OCI-LY1 (cell line): ENCODE results near the gene ARHGEF6.

Experiments used
- H2AFZ ChIP-seq: fragments of 200-600 bp; sonication (generic), shearing (Covaris generic); 2 replicates; pipeline ENCODE4 v1.6.0; 2014; ENCODE audit warnings: antibody characterized with exemption, mild to moderate bottlenecking, low read length
- H3F3A ChIP-seq: fragments of 200-600 bp; sonication (generic), shearing (Covaris generic); 2 replicates; pipeline ENCODE4 v1.6.0; 2014; ENCODE audit warnings: mild to moderate bottlenecking, antibody characterized with exemption, low read length, moderate library complexity; ENCODE audit not compliant: insufficient read depth
- H3K27ac ChIP-seq: fragments of 200-600 bp; sonication (generic); 2 replicates; pipeline ENCODE4 v1.5.1; 2014; ENCODE audit warnings: low read length, mixed run types, mild to moderate bottlenecking, low read depth; ENCODE audit not compliant: poor library complexity, severe bottlenecking
- H3K27me3 ChIP-seq: fragments of 200-600 bp; sonication (generic); 2 replicates; pipeline ENCODE4 v1.6.0; 2014; ENCODE audit warnings: antibody characterized with exemption, mild to moderate bottlenecking, low read length, moderate library complexity; ENCODE audit not compliant: insufficient read depth
- H3K36me3 ChIP-seq: fragments of 200-600 bp; sonication (generic); 2 replicates; pipeline ENCODE4 v1.6.1; 2014; ENCODE audit warnings: mild to moderate bottlenecking, antibody characterized with exemption, low read length, moderate library complexity, mixed read lengths; ENCODE audit not compliant: insufficient read depth
- H3K4me1 ChIP-seq: fragments of 200-600 bp; sonication (generic); 2 replicates; pipeline ENCODE4 v1.5.1; 2014; ENCODE audit warnings: mild to moderate bottlenecking, low read length, moderate library complexity; ENCODE audit not compliant: insufficient read depth, severe bottlenecking
- H3K4me2 ChIP-seq: fragments of 200-600 bp; sonication (generic), shearing (Covaris generic); 2 replicates; pipeline ENCODE4 v1.6.1; 2014; ENCODE audit warnings: low read length
- H3K4me3 ChIP-seq: fragments of 200-600 bp; sonication (generic); 2 replicates; pipeline ENCODE4 v1.5.1; 2014; ENCODE audit warnings: low read length, low read depth, mild to moderate bottlenecking, mixed read lengths; ENCODE audit not compliant: poor library complexity, severe bottlenecking
- H3K79me2 ChIP-seq: fragments of 200-600 bp; shearing (Covaris generic); 2 replicates; pipeline ENCODE4 v1.6.1; 2016; ENCODE audit warnings: mixed run types, low read length, mixed read lengths; ENCODE audit not compliant: insufficient read depth
- H3K9ac ChIP-seq: fragments of 200-600 bp; sonication (generic), shearing (Covaris generic); 2 replicates; pipeline ENCODE4 v1.6.1; 2014; ENCODE audit warnings: mild to moderate bottlenecking, low read length, mixed read lengths
- H3K9me2 ChIP-seq: fragments of 200-600 bp; sonication (generic), shearing (Covaris generic); 2 replicates; pipeline ENCODE4 v1.6.1; 2014; ENCODE audit warnings: low read depth, mild to moderate bottlenecking, low read length, mixed read lengths
- H3K9me3 ChIP-seq: fragments of 200-600 bp; shearing (Covaris generic); 2 replicates; pipeline ENCODE4 v1.6.1; 2014; ENCODE audit warnings: low read length, mixed read lengths
- H4K20me1 ChIP-seq: fragments of 200-600 bp; sonication (generic), shearing (Covaris generic); 2 replicates; pipeline ENCODE4 v1.6.0; 2016; ENCODE audit warnings: mild to moderate bottlenecking, low read length; ENCODE audit not compliant: insufficient read depth
- EZH2 ChIP-seq: fragments of 200-600 bp; sonication (generic), shearing (Covaris generic); IDR thresholded peaks from 2 replicates; pipeline ENCODE4 v1.8.0; 2017; ENCODE audit warnings: borderline replicate concordance, mixed run types, mild to moderate bottlenecking, antibody characterized with exemption, low read length, moderate library complexity, mixed read lengths
- TF ChIP-seq, protein P1 (sequence below): fragments of 200-600 bp; sonication (generic), shearing (Covaris generic); IDR thresholded peaks from 2 replicates; pipeline ENCODE4 v1.5.1; 2017; ENCODE audit warnings: mild to moderate bottlenecking, antibody characterized with exemption, low read length, moderate library complexity, mixed read lengths

ARHGEF6 gene

DNA sequence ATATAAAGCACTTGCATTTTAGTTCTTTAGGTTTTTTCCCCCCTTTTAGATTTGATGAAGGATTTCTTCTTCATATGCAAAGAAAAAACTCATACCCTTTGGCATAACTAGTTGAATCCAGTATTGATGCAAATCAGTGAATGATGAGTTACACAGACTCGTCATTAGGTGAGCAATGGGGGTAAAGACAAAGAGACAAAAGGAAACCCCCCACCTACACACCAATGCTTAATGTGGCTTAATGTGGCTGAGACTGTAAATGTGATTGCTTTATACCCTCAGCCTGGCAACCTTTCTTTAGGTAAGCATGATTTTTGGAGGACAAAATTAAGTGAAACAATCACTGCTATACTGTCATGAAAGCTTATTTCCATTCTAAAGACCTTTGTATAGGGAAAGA, 93.3 kb downstream of the ARHGEF6 start:
- no peak overlapping the region for H3K4me3 ChIP-seq
- H3K36me3 ChIP-seq: peaks cover 1% of the 10 kb centered on the region; the same call in 1 of the 2 replicates
- H3K4me2 ChIP-seq: no peak overlapping the region
- no peak for TF ChIP-seq EZH2
- TF ChIP-seq, protein P1, sequence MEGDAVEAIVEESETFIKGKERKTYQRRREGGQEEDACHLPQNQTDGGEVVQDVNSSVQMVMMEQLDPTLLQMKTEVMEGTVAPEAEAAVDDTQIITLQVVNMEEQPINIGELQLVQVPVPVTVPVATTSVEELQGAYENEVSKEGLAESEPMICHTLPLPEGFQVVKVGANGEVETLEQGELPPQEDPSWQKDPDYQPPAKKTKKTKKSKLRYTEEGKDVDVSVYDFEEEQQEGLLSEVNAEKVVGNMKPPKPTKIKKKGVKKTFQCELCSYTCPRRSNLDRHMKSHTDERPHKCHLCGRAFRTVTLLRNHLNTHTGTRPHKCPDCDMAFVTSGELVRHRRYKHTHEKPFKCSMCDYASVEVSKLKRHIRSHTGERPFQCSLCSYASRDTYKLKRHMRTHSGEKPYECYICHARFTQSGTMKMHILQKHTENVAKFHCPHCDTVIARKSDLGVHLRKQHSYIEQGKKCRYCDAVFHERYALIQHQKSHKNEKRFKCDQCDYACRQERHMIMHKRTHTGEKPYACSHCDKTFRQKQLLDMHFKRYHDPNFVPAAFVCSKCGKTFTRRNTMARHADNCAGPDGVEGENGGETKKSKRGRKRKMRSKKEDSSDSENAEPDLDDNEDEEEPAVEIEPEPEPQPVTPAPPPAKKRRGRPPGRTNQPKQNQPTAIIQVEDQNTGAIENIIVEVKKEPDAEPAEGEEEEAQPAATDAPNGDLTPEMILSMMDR: no peak
- no peaks in the 10 kb centered on the region for H3F3A ChIP-seq
- H3K9ac ChIP-seq: no peak overlapping the region
- H3K9me2 ChIP-seq: no peaks in the 10 kb centered on the region
- H3K79me2 ChIP-seq: no peaks in the 10 kb centered on the region
- H4K20me1 ChIP-seq: no peaks in the 10 kb centered on the region
- H3K27ac ChIP-seq: no peak overlapping the region
- peaks cover 13% of the 10 kb centered on the region for H3K4me1 ChIP-seq
- H2AFZ ChIP-seq: no peak overlapping the region
- no peaks in the 10 kb centered on the region for H3K27me3 ChIP-seq
- H3K9me3 ChIP-seq: no peaks in the 10 kb centered on the region

DNA sequence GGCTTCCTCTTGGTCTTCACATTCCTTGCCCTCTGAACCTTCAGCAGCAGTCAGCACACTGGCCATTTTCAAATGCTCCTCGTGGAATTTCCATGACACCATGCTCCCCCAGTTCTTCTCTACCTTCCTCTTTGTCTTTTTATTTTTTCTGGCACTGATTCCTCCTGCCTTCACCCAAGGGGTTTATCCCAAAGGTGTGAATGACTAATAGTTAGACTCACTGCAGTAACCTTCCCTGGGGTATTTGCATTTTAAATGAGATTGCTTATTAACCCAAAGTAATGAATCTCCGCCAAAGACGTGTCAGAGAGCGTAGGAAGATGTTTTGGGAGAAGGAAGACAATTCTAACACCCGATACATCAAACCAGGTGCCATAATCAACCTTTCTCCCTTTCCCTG, 96.6 kb downstream of the ARHGEF6 start:
- Histone ChIP-seq H3K27ac (no peak overlapping the region), H3K9me3 (no peaks in the 10 kb centered on the region), H3K4me2 (no peak overlapping the region), H3K27me3 (no peaks in the 10 kb centered on the region), H3F3A (no peaks in the 10 kb centered on the region), H3K9me2 (no peaks in the 10 kb centered on the region), H2AFZ (no peak overlapping the region), H3K4me1 (no peaks in the 10 kb centered on the region), H4K20me1 (no peaks in the 10 kb centered on the region), H3K36me3 (peaks cover 11% of the 10 kb centered on the region; the same call in 1 of the 2 replicates), H3K79me2 (no peaks in the 10 kb centered on the region), H3K9ac (no peak overlapping the region), H3K4me3 (no peak overlapping the region)
- TF ChIP-seq, protein P1: no peak
- TF ChIP-seq EZH2: no peak

DNA sequence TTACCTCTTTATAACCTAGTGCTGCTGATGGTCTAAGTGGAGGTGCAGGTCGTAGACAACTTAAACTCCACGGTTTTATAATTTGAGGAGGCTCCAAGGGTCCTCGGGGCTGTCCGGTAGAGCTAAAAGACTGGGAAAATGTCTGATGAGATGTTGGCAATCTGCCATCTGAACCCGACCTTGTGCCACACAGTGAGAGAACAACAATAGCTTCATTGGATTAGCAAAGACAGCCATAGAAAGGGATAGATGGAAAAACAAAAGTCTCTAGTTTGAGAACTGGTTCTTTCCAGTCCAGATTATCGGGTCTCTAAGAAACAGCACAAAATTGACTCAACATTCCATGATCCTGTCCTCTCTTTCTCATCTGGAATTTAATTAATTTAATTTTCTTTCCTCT, 101.2 kb downstream of the ARHGEF6 start:
- TF ChIP-seq, protein P1: no peak
- TF ChIP-seq EZH2: no peak
- Histone ChIP-seq H3K9ac (no peak overlapping the region), H3K27me3 (no peaks in the 10 kb centered on the region), H3K4me2 (no peak overlapping the region), H3K4me3 (no peak overlapping the region), H3K36me3 (peaks cover 11% of the 10 kb centered on the region; the same call in 1 of the 2 replicates), H3K4me1 (no peaks in the 10 kb centered on the region), H3K27ac (no peak overlapping the region), H3K9me3 (no peaks in the 10 kb centered on the region), H3F3A (no peaks in the 10 kb centered on the region), H2AFZ (no peak overlapping the region), H4K20me1 (no peaks in the 10 kb centered on the region), H3K79me2 (no peaks in the 10 kb centered on the region), H3K9me2 (no peaks in the 10 kb centered on the region)
